ENCODE data around the gene SLC30A1. TPM values are rescaled to one million over a fixed set of nuclear protein-coding genes. Genes with fewer than 3 reads are reported as not detected.

The SLC30A1 gene
- total and polyA plus RNA-seq, 2 of the 8 experiments (the other 6 are each of a cell fraction or from before 2014, with no cell fraction given) = 4.5 to 14.0 TPM

GRCh38 chr1:211607754-211608473 lies 29.0 kb upstream of the SLC30A1 start (continued):
- TF ChIP-seq CHD7 (IDR thresholded peaks at IDR 0.05; ENCODE audit: insufficient replicate concordance, low read length) (no peak), KDM4A (IDR thresholded peaks at IDR 0.05; ENCODE audit: low read depth, low read length, severe bottlenecking) (no peak)
